GM21717 (cell line): ENCODE data around the gene DARS2.

ENCODE experiments used
- ATAC-seq: cut with Tn5 transposase; IDR thresholded peaks from one replicate; pipeline ENCODE4 v1.9.1; 2021; ENCODE audit warnings: mild to moderate bottlenecking, moderate library complexity; ENCODE audit not compliant: unreplicated experiment

DARS2 gene

DNA sequence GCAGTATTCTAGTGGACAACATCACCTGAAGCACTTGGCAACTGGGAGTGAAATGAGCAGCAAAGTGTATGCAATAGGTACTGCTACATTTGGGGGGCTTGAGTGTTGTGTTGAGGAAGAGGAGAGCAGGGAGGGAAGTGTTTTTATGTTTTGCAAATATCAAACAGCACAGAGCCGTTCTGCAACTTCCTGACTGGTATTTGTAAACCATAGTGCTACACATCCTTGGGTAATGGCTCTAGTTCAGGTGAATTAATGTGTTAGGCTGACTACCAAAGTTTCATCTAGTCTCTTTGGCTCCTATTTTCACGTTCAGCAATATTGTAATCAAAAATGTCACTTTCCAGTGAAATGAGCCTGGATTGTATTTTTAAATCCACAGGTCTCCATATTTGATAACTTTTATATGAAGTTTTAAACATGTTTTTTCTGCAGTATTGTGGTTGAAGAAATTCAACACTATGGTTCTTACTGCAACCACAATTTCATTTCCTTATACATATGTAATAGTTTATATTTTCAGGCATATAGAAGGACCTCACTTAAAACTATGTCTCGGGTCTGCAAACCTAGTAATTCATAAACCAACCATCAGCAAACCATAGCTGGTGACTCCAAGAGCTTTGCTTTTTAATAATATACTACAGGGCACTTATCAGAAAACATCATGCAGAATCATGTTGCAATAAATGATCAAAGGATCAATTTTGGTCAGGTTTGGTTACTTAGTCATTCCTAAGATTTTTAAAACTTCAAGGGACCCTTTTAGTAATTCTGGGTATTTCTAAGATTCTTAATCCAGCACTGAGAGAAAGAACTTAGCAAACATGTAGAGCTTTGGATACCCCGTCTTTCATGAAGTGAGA, 62.5 kb downstream of the DARS2 start:
- no peak for ATAC-seq

DNA sequence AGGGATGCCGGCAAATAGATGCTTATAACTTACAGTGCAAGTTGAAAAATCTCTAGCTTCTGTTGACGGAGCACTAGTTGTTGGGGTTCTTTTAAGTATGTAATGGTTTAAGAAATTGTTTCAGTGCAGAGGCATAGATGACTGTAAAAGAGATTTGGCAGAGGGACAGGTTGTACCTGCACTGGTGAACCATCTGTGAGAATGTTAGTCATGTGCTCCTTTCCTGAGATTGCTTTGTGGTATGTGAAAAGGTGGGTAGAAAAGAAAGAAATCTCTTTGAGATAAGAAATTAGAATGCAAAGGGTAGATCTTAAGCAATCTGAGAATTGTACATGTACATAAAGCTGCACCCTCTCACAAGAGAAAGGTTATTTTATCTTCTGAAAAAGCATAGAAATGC, 63.2 kb downstream of the DARS2 start:
- no peak for ATAC-seq

DNA sequence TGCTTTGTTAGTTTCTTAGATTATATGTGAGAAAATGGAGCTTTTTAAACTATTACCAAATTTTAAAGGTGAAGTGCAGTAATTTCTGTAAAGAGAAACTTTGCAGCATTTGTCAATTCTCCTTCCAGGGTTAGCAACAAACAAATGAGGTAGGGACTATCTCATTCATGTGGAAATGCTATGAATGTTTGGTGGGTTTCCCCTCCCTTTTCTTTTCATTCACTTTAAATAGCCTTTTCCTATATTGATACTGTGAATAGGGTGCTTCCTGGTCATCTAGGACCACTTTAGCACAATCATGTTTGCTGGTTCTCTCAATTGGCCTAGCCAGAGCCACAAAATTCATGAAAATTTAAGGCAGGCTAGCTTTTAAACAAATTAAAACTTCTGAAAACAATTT, 64.3 kb downstream of the DARS2 start:
- ATAC-seq, result no peak

DNA sequence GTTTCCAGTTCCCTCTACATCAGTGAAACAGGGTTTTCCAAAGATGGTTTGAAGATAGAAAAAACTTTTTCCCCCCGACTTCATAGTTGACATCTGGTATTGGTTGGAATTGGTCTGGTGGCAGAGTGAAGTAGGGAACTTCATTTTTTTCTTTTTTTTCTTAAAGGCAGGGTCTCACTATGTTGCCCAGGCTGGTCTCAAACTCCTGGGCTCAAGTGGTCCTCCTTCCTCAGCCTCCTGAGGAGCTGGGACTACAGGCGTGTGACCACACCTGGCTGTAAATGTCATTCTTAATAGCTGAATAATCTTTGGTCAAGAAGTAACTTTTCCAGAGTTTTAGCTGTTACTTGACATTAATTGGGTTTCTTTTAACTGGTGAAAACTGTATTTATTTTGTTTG, 65.4 kb downstream of the DARS2 start:
- no peak for ATAC-seq

DNA sequence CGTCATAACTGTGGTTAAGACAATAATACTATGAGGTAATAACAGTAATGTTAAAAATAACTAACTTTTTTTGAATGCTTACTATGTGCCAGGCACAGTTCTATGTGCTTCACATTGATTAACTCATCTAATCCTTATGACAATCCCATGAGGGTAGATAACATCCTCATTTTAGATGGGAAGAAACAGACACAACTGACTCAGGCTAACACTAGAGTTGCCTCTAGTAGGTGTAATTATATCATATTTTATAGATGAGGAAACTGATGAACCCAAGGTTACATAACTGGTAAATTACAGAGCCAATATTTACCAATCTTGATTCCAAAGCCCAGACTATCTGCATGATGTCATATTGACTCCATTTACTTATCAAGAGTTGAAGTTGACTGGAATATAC, 69.1 kb downstream of the DARS2 start:
- ATAC-seq, result no peak

DNA sequence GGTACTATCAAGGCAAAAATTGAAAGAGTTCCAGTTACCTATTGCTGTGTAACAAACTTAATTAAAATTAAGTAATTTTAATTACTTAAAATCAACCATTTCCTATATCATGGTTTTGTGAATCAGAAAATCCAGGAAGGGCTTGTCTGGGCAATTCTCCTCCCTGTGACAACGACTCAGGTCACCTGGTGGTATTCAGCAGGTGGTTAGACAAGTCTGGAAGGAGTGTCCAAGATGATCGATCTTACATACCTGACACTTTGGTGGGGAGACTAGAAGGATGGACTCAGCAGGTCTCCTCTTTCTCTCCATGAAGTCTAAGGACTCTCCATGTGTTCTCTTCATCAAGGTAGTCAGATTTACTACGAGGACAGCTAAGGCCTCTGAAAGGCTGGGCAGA, 69.7 kb downstream of the DARS2 start:
- no peak for ATAC-seq

DNA sequence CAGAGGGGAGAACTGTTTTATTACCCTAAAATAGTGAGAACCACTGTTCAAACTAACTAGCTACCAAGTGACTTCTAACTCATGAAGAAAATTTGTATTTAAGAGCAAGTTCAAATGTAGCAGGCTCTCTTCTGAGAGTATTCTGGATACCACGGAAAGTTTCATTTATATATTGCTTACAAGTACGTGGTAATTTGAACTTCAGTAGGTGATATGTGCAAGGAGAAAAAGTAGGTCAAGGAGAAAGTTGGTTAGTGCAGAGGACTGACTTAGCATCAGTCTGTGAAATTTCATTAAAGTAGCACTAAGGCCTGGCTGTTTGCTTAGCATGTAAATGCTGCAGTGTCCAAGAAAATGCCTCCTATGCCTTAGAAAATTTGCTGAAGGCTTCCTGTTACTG, 76.0 kb downstream of the DARS2 start:
- no peak for ATAC-seq

DNA sequence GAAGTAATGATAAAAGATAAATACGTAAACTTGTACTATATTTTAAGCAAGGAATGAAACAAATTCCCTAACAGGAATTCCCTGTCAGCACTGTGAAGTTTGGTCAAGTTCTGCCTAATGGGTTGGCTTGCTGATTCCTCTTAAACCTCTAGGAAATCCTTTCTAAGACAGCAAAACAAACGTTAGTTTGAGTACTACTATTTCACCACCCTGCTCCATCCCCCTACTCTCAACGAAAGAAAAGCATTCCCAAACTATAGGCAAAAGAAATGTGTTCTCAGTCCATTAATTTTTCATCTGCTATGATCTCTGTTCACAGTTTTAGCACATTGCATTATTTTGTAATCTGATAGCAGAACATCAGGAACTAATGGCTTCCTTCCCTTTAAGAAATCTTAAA, 76.5 kb downstream of the DARS2 start:
- ATAC-seq, result no peak

DNA sequence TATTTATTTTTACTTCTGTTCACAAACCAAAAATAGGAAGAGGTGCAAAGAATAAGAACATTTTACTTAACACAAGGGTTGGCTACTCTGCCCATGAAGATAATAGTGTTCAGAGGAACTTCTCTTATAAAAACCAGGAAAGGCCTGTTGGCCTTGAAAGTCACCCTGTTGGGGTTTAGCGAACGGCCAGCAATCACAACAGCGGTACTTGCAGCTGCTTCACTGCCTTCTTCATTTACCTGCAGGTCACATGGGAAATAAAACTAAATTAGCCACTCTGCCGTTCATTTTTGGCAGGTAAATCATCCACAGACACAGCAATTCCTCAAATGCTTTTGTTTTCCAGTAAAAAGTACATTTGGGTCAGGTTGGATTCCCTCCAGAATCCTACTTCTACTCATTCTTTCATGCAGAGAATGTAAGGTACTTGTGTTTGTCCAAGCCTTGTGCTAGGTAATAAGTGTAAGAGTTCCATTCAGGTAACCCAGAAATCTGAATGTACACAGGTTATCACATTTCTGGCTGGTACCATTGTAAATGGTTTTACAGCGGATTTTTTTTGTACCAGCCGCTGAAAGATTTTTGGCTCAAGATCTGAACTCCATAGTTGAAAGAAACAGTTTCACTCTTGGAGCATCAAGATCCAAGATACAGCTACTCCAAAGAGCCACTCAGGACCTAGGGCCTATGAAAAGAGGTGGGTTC, 79.5 kb downstream of the DARS2 start:
- no peak for ATAC-seq
